ENCODE data around the gene OR8B12. TPM values are rescaled to one million over a fixed set of nuclear protein-coding genes. Genes with fewer than 3 reads are reported as not detected.
"Not testable (repeated sequence)": the region's sequence is repeated elsewhere in the genome, so short reads cannot be mapped to it uniquely, and the experiment has no call there.

OR8B12 gene
- total RNA-seq, 1 donor from 2014 or later: not detected

- peak; percentile 44 for ATAC-seq
- intact Hi-C loops (cut with DNase I): no loop called here
Measured at GRCh38 chr11:124535552-124536232, 7.8 kb downstream of the OR8B12 start.

GRCh38 chr11:124534051-124534450 lies 9.4 kb downstream of the OR8B12 start:
- intact Hi-C loops (cut with DNase I): no loop called here
- DNase-seq (ENCODE audit: low spot score) (no peak), ATAC-seq (no peak)

More at GRCh38 chr11:124535552-124536232, 7.8 kb downstream of the OR8B12 start:
- no peak for DNase-seq (ENCODE audit: low spot score)

- no peak for ATAC-seq
- DNase-seq (ENCODE audit: low spot score): no peak
- intact Hi-C loops (cut with DNase I): no loop called here
Measured at GRCh38 chr11:124533626-124534025, 9.8 kb downstream of the OR8B12 start.

- intact Hi-C loops (cut with DNase I): no loop called here
- no peak for ATAC-seq
- DNase-seq (ENCODE audit: low spot score): no peak
Measured at GRCh38 chr11:124520550-124520854, 23.0 kb downstream of the OR8B12 start.

- DNase-seq (ENCODE audit: low spot score): no peak
- intact Hi-C loops (cut with DNase I): no loop called here
- ATAC-seq: no peak
Measured at GRCh38 chr11:124519850-124520549, 23.5 kb downstream of the OR8B12 start.

- no peak for DNase-seq (ENCODE audit: low spot score)
- intact Hi-C loops (cut with DNase I): no loop called here
- no peak for ATAC-seq
Measured at GRCh38 chr11:124518989-124519451, 24.4 kb downstream of the OR8B12 start.

- ATAC-seq (no peak), DNase-seq (ENCODE audit: low spot score) (no peak)
- intact Hi-C loops (cut with DNase I): no loop called here
Measured at GRCh38 chr11:124517314-124517713, 26.1 kb downstream of the OR8B12 start.

- ATAC-seq; DNase-seq (ENCODE audit: low spot score); intact Hi-C loops (cut with DNase I): not testable (repeated sequence)
Measured at GRCh38 chr11:124514675-124515074, 28.8 kb downstream of the OR8B12 start.

GRCh38 chr11:124514131-124514530 lies 29.3 kb downstream of the OR8B12 start:
- ATAC-seq: no peak
- DNase-seq (ENCODE audit: low spot score): no peak
- intact Hi-C loops (cut with DNase I): no loop called here

- DNase-seq (ENCODE audit: low spot score): no peak
- no peak for ATAC-seq
- intact Hi-C loops (cut with DNase I): no loop called here
Measured at GRCh38 chr11:124511745-124512144, 31.7 kb downstream of the OR8B12 start.

GRCh38 chr11:124510279-124510678 lies 33.2 kb downstream of the OR8B12 start:
- no peak for ATAC-seq
- DNase-seq (ENCODE audit: low spot score): no peak
- intact Hi-C loops (cut with DNase I): no loop called here

GRCh38 chr11:124499711-124500110 lies 43.7 kb downstream of the OR8B12 start:
- DNase-seq (ENCODE audit: low spot score): no peak
- no peak for ATAC-seq
- intact Hi-C loops (cut with DNase I): no loop called here

GRCh38 chr11:124493016-124493655 lies 50.3 kb downstream of the OR8B12 start:
- no peak for DNase-seq (ENCODE audit: low spot score)
- ATAC-seq: no peak
- intact Hi-C loops (cut with DNase I): no loop called here

Other genes starting within 250 kb of the OR8B12 start
- gene OR8D1, start 229.7 kb downstream of the OR8B12 start, total RNA-seq: not detected
- gene OR8D2, start 223.5 kb downstream of the OR8B12 start, total RNA-seq: not detected
- gene OR8B2, start 159.2 kb downstream of the OR8B12 start, total RNA-seq: not detected
- gene OR8B3, start 144.6 kb downstream of the OR8B12 start, total RNA-seq: not detected
- gene OR8B4, start 118.8 kb downstream of the OR8B12 start, total RNA-seq: not detected
- not detected for gene OR8B8, start 98.0 kb downstream of the OR8B12 start, total RNA-seq
- gene OR8A1, start 26.3 kb upstream of the OR8B12 start, total RNA-seq: not detected
- not detected for gene PANX3, start 67.8 kb upstream of the OR8B12 start, total RNA-seq
- 38.8 TPM for gene TBRG1, start 79.2 kb upstream of the OR8B12 start, total RNA-seq
- gene SIAE, start 130.1 kb upstream of the OR8B12 start, total RNA-seq: 12.3 TPM
- 2.5 TPM for gene SPA17, start 130.2 kb upstream of the OR8B12 start, total RNA-seq
- gene NRGN, start 196.3 kb upstream of the OR8B12 start, total RNA-seq: 6.2 TPM
- gene VSIG2, start 208.6 kb upstream of the OR8B12 start, total RNA-seq: 2.0 TPM
- 61.0 TPM for gene ESAM, start 218.6 kb upstream of the OR8B12 start, total RNA-seq

Measured in sciatic nerve (tissue), 2 donors.